Heart left ventricle (tissue), 13 donors: ENCODE measurements around the gene ADGRD1.

ENCODE experiments used
- POLR2A ChIP-seq, 2 donors: fragments of 450-650 bp; IDR thresholded peaks; one replicate each; pipeline ENCODE4 v1.6.1; 2017; ENCODE audit warnings: antibody characterized with exemption in 2 of 2, mild to moderate bottlenecking in 2 of 2, moderate library complexity in 2 of 2
- TF ChIP-seq, protein P1 (sequence below), 12 donors: fragments of 200-600 bp; sonication (generic) in 4 of 12; IDR thresholded peaks; one replicate each; pipeline versions ENCODE4 v1.5.0 to v1.8.0; 2018 to 2022; ENCODE audit warnings: antibody characterized with exemption in 12 of 12, mild to moderate bottlenecking in 5 of 12
- donor health status: ischemic (EF 13 %, LVEDD 7.1; RV severe dilation, severe dysfunction).
- donor health status: DM: no; HTN: yes; CAD: no.
- donor health status: DM: no; HTN: no; CAD: no.
- donor health status: ischemic (EF 25% LVEDD 6.9; RV normal size, moderate dysfunction).
- donor health status: ischemic (EF 25% LVEDD 5.7; RV mildly dilated, moderate dysfunction).
- donor health status: ischemic (EF 35%, LVEDD 5.7; RV mildly dilated, moderate dysfunction).
- donor health status: nonischemic (EF 11% LVEDD 7.7; RV severe dilation, severe dysfunction).
- donor health status: DM: yes; HTN: yes; CAD: no.
- donor health status: PGD.
- donor health status: ischemic (EF 29% LVEDD 5.4; RV normal size, mild dysfunction).
- donor health status: nonischemic (EF 23%, LVEDD 6.1; RV moderate dilation, normal function).

DNA sequence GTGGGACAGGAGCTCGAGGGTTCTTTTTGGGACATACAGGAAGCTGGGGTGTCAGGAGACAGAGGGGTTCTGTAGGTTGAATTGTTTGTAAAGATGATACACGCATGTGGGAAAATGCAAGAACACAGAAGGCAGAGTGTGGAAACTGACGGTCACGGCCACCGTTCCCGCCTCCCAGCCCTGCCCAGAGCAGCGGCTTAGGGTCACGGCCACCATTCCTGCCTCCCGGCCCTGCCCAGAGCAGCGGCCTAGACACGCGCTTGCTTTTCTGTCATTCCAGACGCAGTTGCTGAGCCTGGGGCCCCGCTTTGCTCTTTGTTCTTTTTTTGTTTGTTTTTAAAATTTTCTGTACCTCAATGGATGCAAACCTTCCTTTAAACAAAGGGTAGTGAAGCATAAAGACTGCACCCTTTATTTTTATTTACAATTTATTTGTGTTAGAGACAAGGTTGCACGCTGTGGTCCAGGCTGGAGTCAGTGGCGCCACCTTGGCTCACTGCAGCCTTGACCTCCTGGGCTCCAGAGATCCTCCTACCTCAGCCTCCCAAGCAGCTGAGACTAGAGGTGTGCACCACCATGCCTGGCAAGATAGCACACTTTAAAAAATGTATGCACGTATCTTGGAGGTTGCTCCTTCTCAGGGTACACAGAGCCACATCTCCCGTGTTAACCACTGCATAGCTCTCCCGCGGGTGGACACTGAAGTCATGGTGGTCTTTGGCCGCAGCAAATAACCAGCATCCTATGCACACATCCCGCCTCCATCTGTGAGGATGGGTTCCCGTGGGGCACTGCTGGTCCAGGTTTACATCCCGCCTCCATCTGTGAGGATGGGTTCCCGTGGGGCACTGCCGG is 142.3 kb downstream of the ADGRD1 start:
- TF ChIP-seq, protein P1, sequence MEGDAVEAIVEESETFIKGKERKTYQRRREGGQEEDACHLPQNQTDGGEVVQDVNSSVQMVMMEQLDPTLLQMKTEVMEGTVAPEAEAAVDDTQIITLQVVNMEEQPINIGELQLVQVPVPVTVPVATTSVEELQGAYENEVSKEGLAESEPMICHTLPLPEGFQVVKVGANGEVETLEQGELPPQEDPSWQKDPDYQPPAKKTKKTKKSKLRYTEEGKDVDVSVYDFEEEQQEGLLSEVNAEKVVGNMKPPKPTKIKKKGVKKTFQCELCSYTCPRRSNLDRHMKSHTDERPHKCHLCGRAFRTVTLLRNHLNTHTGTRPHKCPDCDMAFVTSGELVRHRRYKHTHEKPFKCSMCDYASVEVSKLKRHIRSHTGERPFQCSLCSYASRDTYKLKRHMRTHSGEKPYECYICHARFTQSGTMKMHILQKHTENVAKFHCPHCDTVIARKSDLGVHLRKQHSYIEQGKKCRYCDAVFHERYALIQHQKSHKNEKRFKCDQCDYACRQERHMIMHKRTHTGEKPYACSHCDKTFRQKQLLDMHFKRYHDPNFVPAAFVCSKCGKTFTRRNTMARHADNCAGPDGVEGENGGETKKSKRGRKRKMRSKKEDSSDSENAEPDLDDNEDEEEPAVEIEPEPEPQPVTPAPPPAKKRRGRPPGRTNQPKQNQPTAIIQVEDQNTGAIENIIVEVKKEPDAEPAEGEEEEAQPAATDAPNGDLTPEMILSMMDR (IDR thresholded peaks at IDR 0.05) = no peak
- no peak for TF ChIP-seq POLR2A (IDR thresholded peaks at IDR 0.05)
